NCI-H1105 (cell line): ENCODE results near the gene GPR153.

Source experiments
- DNase-seq: peaks from one replicate; lab custom pipeline; 2025; lab: John Stamatoyannopoulos, UW

GPR153 gene

GRCh38 chr1:6287029-6287428 lies 26.1 kb upstream of the GPR153 start:
- DNase-seq = no peak

- DNase-seq = no peak
These were observed 25.4 kb upstream of the GPR153 start for GRCh38 chr1:6286266-6286665.

- DNase-seq = no peak
These were observed 24.4 kb upstream of the GPR153 start for GRCh38 chr1:6285336-6285735.

- no peak for DNase-seq
These were observed 21.8 kb upstream of the GPR153 start for GRCh38 chr1:6282577-6283270.

GRCh38 chr1:6281511-6282402 lies 20.9 kb upstream of the GPR153 start:
- no peak for DNase-seq

- no peak for DNase-seq
These were observed 20.0 kb upstream of the GPR153 start for GRCh38 chr1:6280761-6281451.

GRCh38 chr1:6279613-6280383 lies 18.9 kb upstream of the GPR153 start:
- DNase-seq = no peak

- no peak for DNase-seq
These were observed 18.2 kb upstream of the GPR153 start for GRCh38 chr1:6279066-6279465.

- DNase-seq = no peak
These were observed 17.4 kb upstream of the GPR153 start for GRCh38 chr1:6278263-6278662.

- no peak for DNase-seq
These were observed 16.1 kb upstream of the GPR153 start for GRCh38 chr1:6276811-6277555.

- DNase-seq = no peak
These were observed 15.2 kb upstream of the GPR153 start for GRCh38 chr1:6275826-6276782.

GRCh38 chr1:6274622-6275139 lies 13.8 kb upstream of the GPR153 start:
- DNase-seq = no peak

GRCh38 chr1:6274102-6274501 lies 13.2 kb upstream of the GPR153 start:
- DNase-seq = no peak

GRCh38 chr1:6273380-6273891 lies 12.5 kb upstream of the GPR153 start:
- no peak for DNase-seq

- DNase-seq = no peak
These were observed 12.0 kb upstream of the GPR153 start for GRCh38 chr1:6272868-6273267.

GRCh38 chr1:6272452-6272851 lies 11.6 kb upstream of the GPR153 start:
- no peak for DNase-seq

- DNase-seq = no peak
These were observed 10.7 kb upstream of the GPR153 start for GRCh38 chr1:6271554-6271953.

GRCh38 chr1:6271006-6271405 lies 10.1 kb upstream of the GPR153 start:
- DNase-seq = no peak

- no peak for DNase-seq
These were observed 9.5 kb upstream of the GPR153 start for GRCh38 chr1:6270401-6270800.
